ENCODE results near the gene RGS14. TPM values are rescaled to one million over a fixed set of nuclear protein-coding genes. Genes with fewer than 3 reads are reported as not detected.

Gene RGS14
- polyA plus RNA-seq, 1 experiment: 2.6 TPM

GRCh38 chr5:177351392-177352329 is 6.1 kb upstream of the RGS14 start, which contains the start of gene LMAN2:
Gene LMAN2, minus strand, starts transcription at chr5:177351668. Its CDS starts 21 bp downstream, at chr5:177351647.
- POLR2A ChIA-PET: interaction anchor here (0.6 to 1.5 kb wide), 12 partner anchors 8 to 814 kb away, joined by 3 to 7 read pairs (median 4); partner anchors contain the start of genes GRK6 and RNF44

GRCh38 chr5:177353093-177353492 is 4.6 kb upstream of the RGS14 start:
- Histone ChIP-seq H3K9me3 (ENCODE audit: control insufficient read depth, insufficient read depth, low read length) (no peaks in the 10 kb centered on the region; the same call in 1 of the 2 replicates), H3K27me3 (ENCODE audit: control insufficient read depth, insufficient read depth, low read length) (peaks cover 2% of the 10 kb centered on the region), H3K4me3 (ENCODE audit: low read depth, low read length) (no peak overlapping the region), H3K27ac (ENCODE audit: low read depth, low read length) (no peak overlapping the region)
- no peak for DNase-seq (ENCODE audit: low read depth, low spot score)
- ChIA-PET POLR2A (no interaction called here), CTCF (no interaction called here)
- TF ChIP-seq CTCF (IDR thresholded peaks at IDR 0.05; ENCODE audit: low read depth, low read length): no peak

More at GRCh38 chr5:177351392-177352329, 6.1 kb upstream of the RGS14 start, which contains the start of gene LMAN2:
- CTCF ChIA-PET: interaction anchor here (0.6 to 3.0 kb wide), 10 partner anchors 9 to 237 kb away, joined by 3 to 10 read pairs (median 4); no protein-coding TSS in a partner anchor
- no peak for TF ChIP-seq CTCF (IDR thresholded peaks at IDR 0.05; ENCODE audit: low read depth, low read length)
- H3K9me3 ChIP-seq (ENCODE audit: control insufficient read depth, insufficient read depth, low read length): no peaks in the 10 kb centered on the region
- peak; percentile 91 for DNase-seq (ENCODE audit: low read depth, low spot score)
- peaks cover 2% of the 10 kb centered on the region for H3K27me3 ChIP-seq (ENCODE audit: control insufficient read depth, insufficient read depth, low read length)
- peak within 1 kb of the TSS; percentile 98 for H3K27ac ChIP-seq (ENCODE audit: low read depth, low read length)
- H3K4me3 ChIP-seq (ENCODE audit: low read depth, low read length): peak within 1 kb of the TSS; percentile 100

- no peak for TF ChIP-seq CTCF (IDR thresholded peaks at IDR 0.05; ENCODE audit: low read depth, low read length)
- ChIA-PET POLR2A (no interaction called here), CTCF (interaction anchor here (1.0 to 1.9 kb wide), 3 partner anchors 13 to 36 kb away, joined by 3 to 4 read pairs (median 3); no protein-coding TSS in a partner anchor)
- peaks cover 3% of the 10 kb centered on the region for H3K27me3 ChIP-seq (ENCODE audit: control insufficient read depth, insufficient read depth, low read length)
- H3K9me3 ChIP-seq (ENCODE audit: control insufficient read depth, insufficient read depth, low read length): no peaks in the 10 kb centered on the region; the same call in 1 of the 2 replicates
- DNase-seq (ENCODE audit: low read depth, low spot score): no peak
- no peak overlapping the region for H3K27ac ChIP-seq (ENCODE audit: low read depth, low read length)
- no peak overlapping the region for H3K4me3 ChIP-seq (ENCODE audit: low read depth, low read length)
Measured at GRCh38 chr5:177354256-177354655, 3.5 kb upstream of the RGS14 start.

- DNase-seq (ENCODE audit: low read depth, low spot score): no peak
- H3K4me3 ChIP-seq (ENCODE audit: low read depth, low read length): no peak overlapping the region
- TF ChIP-seq CTCF (IDR thresholded peaks at IDR 0.05; ENCODE audit: low read depth, low read length): no peak
- H3K27me3 ChIP-seq (ENCODE audit: control insufficient read depth, insufficient read depth, low read length): peaks cover 7% of the 10 kb centered on the region
- POLR2A ChIA-PET: no interaction called here
- H3K9me3 ChIP-seq (ENCODE audit: control insufficient read depth, insufficient read depth, low read length): no peaks in the 10 kb centered on the region; the same call in 1 of the 2 replicates
- CTCF ChIA-PET: interaction anchor here (1.0 to 1.9 kb wide), 3 partner anchors 12 to 36 kb away, joined by 3 to 4 read pairs (median 3); no protein-coding TSS in a partner anchor
- no peak overlapping the region for H3K27ac ChIP-seq (ENCODE audit: low read depth, low read length)
Measured at GRCh38 chr5:177354711-177355110, 3.0 kb upstream of the RGS14 start.
